Mesendoderm (in vitro differentiated cells): ENCODE data around the gene CFL1.
A peak's percentile ranks its signal among the peaks of the same experiment; 100 is the strongest.

Source experiments
- DNase-seq: peaks from one replicate; pipeline ENCODE4 v3.0.0; 2013
- H2AK5ac ChIP-seq: 2 replicates; pipeline ENCODE4 v1.6.1; 2013; ENCODE audit warnings: low read length, inconsistent platforms
- H2BK120ac ChIP-seq: 2 replicates; pipeline ENCODE4 v1.6.1; 2013; ENCODE audit warnings: low read depth, mild to moderate bottlenecking, low read length, moderate library complexity, mixed read lengths
- H2BK15ac ChIP-seq: replicated peaks from 2 replicates; pipeline ENCODE4 v1.6.1; 2013; ENCODE audit warnings: low read depth, mild to moderate bottlenecking, moderate library complexity
- H2BK5ac ChIP-seq: 2 replicates; pipeline ENCODE4 v1.6.1; 2013; ENCODE audit warnings: low read length, inconsistent platforms
- H3K18ac ChIP-seq: 2 replicates; pipeline ENCODE4 v1.6.1; 2013; ENCODE audit warnings: mild to moderate bottlenecking, low read length, mixed read lengths
- H3K23ac ChIP-seq: one replicate; pipeline ENCODE4 v1.6.1; 2013; ENCODE audit warnings: low read length
- H3K27ac ChIP-seq: 2 replicates; pipeline ENCODE4 v1.5.1; 2013; ENCODE audit warnings: low read depth, mild to moderate bottlenecking, inconsistent platforms, low read length, moderate library complexity
- H3K27me3 ChIP-seq: 2 replicates; pipeline ENCODE4 v1.6.1; 2013; ENCODE audit warnings: low read length, control low read depth, mild to moderate bottlenecking, inconsistent platforms; ENCODE audit not compliant: insufficient read depth, poor library complexity
- H3K36me3 ChIP-seq: 2 replicates; pipeline ENCODE4 v1.6.1; 2013; ENCODE audit warnings: low read length, inconsistent platforms; ENCODE audit not compliant: control insufficient read depth, insufficient read depth
- H3K4ac ChIP-seq: one replicate; pipeline ENCODE4 v1.6.1; 2013; ENCODE audit warnings: low read depth, mild to moderate bottlenecking, low read length, moderate library complexity
- H3K4me1 ChIP-seq: 2 replicates; pipeline ENCODE4 v1.6.1; 2013; ENCODE audit warnings: low read depth, low read length, inconsistent platforms; ENCODE audit not compliant: control insufficient read depth
- H3K4me2 ChIP-seq: 2 replicates; pipeline ENCODE4 v1.6.1; 2013; ENCODE audit warnings: low read length
- H3K4me3 ChIP-seq: 2 replicates; pipeline ENCODE4 v1.5.1; 2013; ENCODE audit warnings: mild to moderate bottlenecking, low read length
- H3K56ac ChIP-seq: one replicate; pipeline ENCODE4 v1.6.1; 2013; ENCODE audit warnings: low read length
- H3K79me1 ChIP-seq: 2 replicates; pipeline ENCODE4 v1.6.1; 2013; ENCODE audit warnings: low read length, inconsistent platforms
- H3K79me2 ChIP-seq: 2 replicates; pipeline ENCODE4 v1.6.1; 2013; ENCODE audit warnings: mild to moderate bottlenecking, low read length; ENCODE audit not compliant: control insufficient read depth, insufficient read depth
- H3K9ac ChIP-seq: 2 replicates; pipeline ENCODE4 v1.6.1; 2013; ENCODE audit warnings: low read length, inconsistent platforms
- H4K5ac ChIP-seq: one replicate; pipeline ENCODE4 v1.6.1; 2013; ENCODE audit warnings: low read length
- H4K8ac ChIP-seq: one replicate; pipeline ENCODE4 v1.6.1; 2013; ENCODE audit warnings: low read depth, mild to moderate bottlenecking, control low read depth, low read length, moderate library complexity
- WGBS: extraction: QIAGEN DNeasy Blood & Tissue Kit; methylation state at CpG from one replicate; pipeline ENCODE4 v1.1.7; 2013; ENCODE audit warnings: low lambda C conversion rate, missing lambda C conversion rate; ENCODE audit not compliant: insufficient coverage; ENCODE audit errors: extremely low coverage; 5-methylcytosine and 5-hydroxymethylcytosine counted together

CFL1 gene

DNA sequence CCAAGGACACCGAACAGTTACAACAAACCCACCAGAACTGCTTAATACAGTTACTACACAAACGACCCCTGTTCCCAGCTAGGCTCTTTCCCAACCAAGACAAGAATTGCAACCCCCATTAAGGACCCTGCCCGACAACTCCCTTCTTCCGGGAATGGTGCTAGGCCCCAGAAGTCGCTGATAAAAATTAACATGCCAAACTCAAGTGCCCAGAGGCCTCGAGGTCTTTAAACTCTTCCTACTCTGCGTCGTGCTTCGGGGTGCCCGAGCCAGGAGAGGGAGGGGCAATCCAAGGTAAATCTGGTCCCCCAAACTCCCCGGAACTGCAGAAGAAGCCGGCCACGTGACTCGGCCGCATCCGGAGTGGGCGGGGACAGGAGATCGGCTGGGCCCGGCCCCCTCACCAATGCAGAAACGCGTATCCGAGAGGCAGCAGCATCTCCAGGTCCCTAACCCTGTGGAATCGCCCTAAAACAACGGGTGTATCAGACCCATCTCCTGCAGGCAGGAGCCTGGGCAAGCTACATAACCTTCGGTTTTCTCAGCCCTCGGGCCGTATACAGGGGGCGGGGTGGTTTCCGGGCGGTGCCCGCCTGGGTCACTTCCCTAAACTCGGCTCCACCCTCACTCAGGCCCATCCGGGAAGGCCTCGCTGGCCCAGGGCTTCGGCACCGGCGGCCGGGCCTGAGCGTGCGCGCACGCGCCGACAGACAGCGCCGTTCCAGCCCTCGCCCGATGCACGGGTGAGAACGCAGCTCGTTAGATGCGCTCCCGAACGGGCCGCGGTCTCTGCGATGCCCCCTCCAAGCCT lies 1.1 kb downstream of the CFL1 start:
- WGBS: no CpG with 5 or more reads among the region's 57 CpGs
- Histone ChIP-seq H3K4me3 (peak overlapping the region; percentile 48), H2AK5ac (peak overlapping the region; percentile 45), H2BK15ac (no peak overlapping the region), H2BK5ac (peak overlapping the region; percentile 76), H3K36me3 (peaks cover 23% of the 10 kb centered on the region), H3K56ac (peak overlapping the region; percentile 99), H3K27me3 (no peaks in the 10 kb centered on the region), H3K79me1 (peaks cover 29% of the 10 kb centered on the region), H2BK120ac (no peak overlapping the region), H3K4me2 (peak overlapping the region; percentile 71), H3K18ac (peak overlapping the region; percentile 96), H3K27ac (peak overlapping the region; percentile 98), H3K79me2 (peaks cover 45% of the 10 kb centered on the region), H3K4me1 (peaks cover 3% of the 10 kb centered on the region), H3K23ac (no peak overlapping the region), H3K4ac (peak overlapping the region; percentile 85), H4K8ac (peak overlapping the region; percentile 60), H3K9ac (peak overlapping the region; percentile 98), H4K5ac (no peak overlapping the region)
- peak; percentile 76 for DNase-seq

DNA sequence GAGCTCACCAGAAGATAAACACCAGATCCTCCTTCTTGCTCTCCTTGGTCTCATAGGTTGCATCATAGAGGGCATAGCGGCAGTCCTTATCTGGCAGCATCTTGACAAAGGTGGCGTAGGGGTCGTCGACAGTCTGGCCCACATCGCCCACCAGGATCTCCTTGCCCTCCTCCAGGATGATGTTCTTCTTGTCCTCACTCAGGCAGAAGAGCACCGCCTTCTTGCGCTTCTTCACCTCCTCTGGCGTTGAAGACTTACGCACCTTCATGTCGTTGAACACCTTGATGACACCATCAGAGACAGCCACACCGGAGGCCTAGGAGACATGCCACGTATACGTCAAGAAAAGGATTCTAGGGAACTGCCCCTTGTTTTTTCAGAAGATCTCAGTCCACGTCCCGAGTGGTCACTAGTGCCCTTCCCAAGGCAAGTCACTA lies 2.0 kb downstream of the CFL1 start:
- Histone ChIP-seq H3K79me1 (peaks cover 20% of the 10 kb centered on the region), H3K4me2 (peak overlapping the region; percentile 71), H2BK120ac (no peak overlapping the region), H2AK5ac (no peak overlapping the region), H3K4ac (no peak overlapping the region), H3K9ac (peak overlapping the region; percentile 98), H3K79me2 (peaks cover 36% of the 10 kb centered on the region), H3K4me1 (peaks cover 3% of the 10 kb centered on the region), H4K5ac (no peak overlapping the region), H3K36me3 (peaks cover 23% of the 10 kb centered on the region), H2BK15ac (no peak overlapping the region), H3K56ac (peak overlapping the region; percentile 99), H3K23ac (no peak overlapping the region), H2BK5ac (no peak overlapping the region), H3K27ac (no peak overlapping the region), H4K8ac (no peak overlapping the region), H3K18ac (no peak overlapping the region), H3K27me3 (no peaks in the 10 kb centered on the region), H3K4me3 (no peak overlapping the region)
- no peak for DNase-seq
- WGBS: no CpG with 5 or more reads among the region's 15 CpGs

- H2BK5ac ChIP-seq: no peak overlapping the region
- H3K23ac ChIP-seq: no peak overlapping the region
- peaks cover 3% of the 10 kb centered on the region for H3K4me1 ChIP-seq
- no peak overlapping the region for H2BK120ac ChIP-seq
- peaks cover 23% of the 10 kb centered on the region for H3K36me3 ChIP-seq
- H2BK15ac ChIP-seq: no peak overlapping the region
- peaks cover 20% of the 10 kb centered on the region for H3K79me1 ChIP-seq
- H3K4ac ChIP-seq: no peak overlapping the region
- H4K8ac ChIP-seq: no peak overlapping the region
- no peak overlapping the region for H2AK5ac ChIP-seq
- no peak overlapping the region for H3K56ac ChIP-seq
- H3K9ac ChIP-seq: no peak overlapping the region
- H3K79me2 ChIP-seq: peaks cover 36% of the 10 kb centered on the region
- WGBS: no CpG with 5 or more reads among the region's 15 CpGs
- H3K4me3 ChIP-seq: no peak overlapping the region
- H3K27me3 ChIP-seq: no peaks in the 10 kb centered on the region
- H3K18ac ChIP-seq: no peak overlapping the region
- H3K27ac ChIP-seq: no peak overlapping the region
- no peak overlapping the region for H4K5ac ChIP-seq
- H3K4me2 ChIP-seq: no peak overlapping the region
- no peak for DNase-seq
Observed at GRCh38 chr11:65854852-65855837, 2.8 kb downstream of the CFL1 start.

DNA sequence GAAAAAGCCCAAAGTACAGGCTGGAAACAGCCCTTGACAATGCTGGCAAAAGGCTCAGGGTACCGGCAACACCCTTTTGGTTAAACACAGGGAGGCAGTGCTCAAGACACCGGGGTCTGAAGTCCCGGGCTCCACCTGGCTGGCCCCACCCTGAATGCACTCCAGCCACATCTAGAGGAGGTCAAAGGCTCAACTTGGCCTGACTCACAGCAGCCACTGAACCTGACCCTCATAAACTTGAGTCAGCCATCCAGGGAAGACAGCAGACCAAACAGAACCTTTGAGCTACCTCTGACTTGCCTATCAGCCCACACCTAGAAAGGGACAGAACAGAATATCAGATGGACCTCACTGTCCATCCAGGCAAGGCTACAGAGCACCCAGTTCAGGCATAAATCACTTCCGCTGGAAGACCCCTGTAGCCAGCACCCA lies 3.8 kb downstream of the CFL1 start:
- WGBS: no CpG with 5 or more reads among the region's 4 CpGs
- Histone ChIP-seq H3K79me2 (peaks cover 36% of the 10 kb centered on the region), H3K4me1 (peaks cover 3% of the 10 kb centered on the region), H2BK120ac (no peak overlapping the region), H2BK5ac (no peak overlapping the region), H3K4me2 (no peak overlapping the region), H3K27me3 (no peaks in the 10 kb centered on the region), H3K79me1 (peaks cover 20% of the 10 kb centered on the region), H3K9ac (no peak overlapping the region), H2AK5ac (no peak overlapping the region), H4K8ac (no peak overlapping the region), H3K23ac (no peak overlapping the region), H3K56ac (no peak overlapping the region), H3K27ac (no peak overlapping the region), H3K4ac (no peak overlapping the region), H3K36me3 (peaks cover 23% of the 10 kb centered on the region), H3K4me3 (no peak overlapping the region), H2BK15ac (no peak overlapping the region), H4K5ac (no peak overlapping the region), H3K18ac (no peak overlapping the region)
- DNase-seq: peak; percentile 0

DNA sequence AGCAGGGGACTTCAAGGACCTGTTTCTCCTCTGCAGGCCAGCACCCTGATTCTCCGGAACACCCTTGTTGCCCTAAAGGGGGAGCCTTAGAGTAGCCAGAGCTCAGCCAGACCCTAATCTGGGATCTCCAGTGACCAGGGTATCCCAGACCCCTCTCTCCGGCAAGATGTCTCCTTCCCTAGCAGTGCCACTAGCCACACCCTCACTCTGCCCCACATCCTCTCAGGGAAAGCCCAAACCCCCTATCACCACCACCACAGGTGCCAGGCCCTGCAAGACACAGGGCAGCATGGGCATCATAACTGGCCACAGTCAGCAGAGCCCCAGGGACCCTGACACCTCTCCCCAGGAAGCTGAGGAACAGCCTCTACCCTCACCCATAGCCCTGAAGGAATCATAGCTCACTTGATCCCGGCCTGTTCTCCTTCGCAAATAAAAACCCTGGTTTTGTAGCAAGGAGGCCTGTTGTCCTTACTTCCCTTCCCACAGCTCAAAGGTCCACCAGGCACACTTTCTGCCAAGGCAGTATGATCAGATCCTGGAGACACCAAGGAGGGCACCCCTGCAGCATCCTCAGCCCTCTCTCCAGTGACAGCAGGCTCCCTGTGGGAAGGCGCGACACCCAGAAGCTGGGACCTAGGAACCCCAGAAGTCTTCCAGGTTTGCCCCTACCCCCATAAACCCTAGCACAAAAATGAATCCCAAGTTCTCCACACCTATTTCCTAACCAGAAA lies 4.6 kb downstream of the CFL1 start:
- Histone ChIP-seq H3K79me1 (peaks cover 20% of the 10 kb centered on the region), H3K56ac (no peak overlapping the region), H4K5ac (no peak overlapping the region), H4K8ac (no peak overlapping the region), H2BK5ac (no peak overlapping the region), H3K27ac (no peak overlapping the region), H3K27me3 (no peaks in the 10 kb centered on the region), H3K18ac (no peak overlapping the region), H2BK120ac (no peak overlapping the region), H3K4me2 (no peak overlapping the region), H3K4me3 (no peak overlapping the region), H3K23ac (no peak overlapping the region), H2BK15ac (no peak overlapping the region), H3K9ac (no peak overlapping the region), H2AK5ac (no peak overlapping the region), H3K36me3 (peaks cover 23% of the 10 kb centered on the region), H3K4me1 (peaks cover 3% of the 10 kb centered on the region), H3K79me2 (peaks cover 36% of the 10 kb centered on the region), H3K4ac (no peak overlapping the region)
- DNase-seq: peak; percentile 42
- no CpG with 5 or more reads among the region's 6 CpGs for WGBS
